DOHH2 (cell line): ENCODE data around the gene LMNB1.

ENCODE experiments used
- H3F3A ChIP-seq: fragments of 200-600 bp; sonication (generic), shearing (Covaris generic); 2 replicates; pipeline ENCODE4 v1.6.0; 2016; ENCODE audit warnings: antibody characterized with exemption, mild to moderate bottlenecking; ENCODE audit not compliant: control insufficient read depth, insufficient read depth
- H3K27ac ChIP-seq: fragments of 200-600 bp; sonication (generic); 2 replicates; pipeline ENCODE4 v1.5.1; 2014; ENCODE audit warnings: low read depth, mild to moderate bottlenecking, low read length, moderate library complexity
- H3K27me3 ChIP-seq: fragments of 200-600 bp; sonication (generic); 2 replicates; pipeline ENCODE4 v1.6.1; 2014; ENCODE audit warnings: mild to moderate bottlenecking, low read length, mixed read lengths; ENCODE audit not compliant: control insufficient read depth
- H3K36me3 ChIP-seq: fragments of 200-600 bp; sonication (generic); 2 replicates; pipeline ENCODE4 v1.6.1; 2014; ENCODE audit warnings: mild to moderate bottlenecking, low read length, moderate library complexity, mixed read lengths; ENCODE audit not compliant: control insufficient read depth
- H3K4me1 ChIP-seq: fragments of 200-600 bp; sonication (generic); 2 replicates; pipeline ENCODE4 v1.6.1; 2014; ENCODE audit warnings: mild to moderate bottlenecking, low read length, mixed read lengths; ENCODE audit not compliant: control insufficient read depth
- H3K4me2 ChIP-seq: fragments of 200-600 bp; sonication (generic); 2 replicates; pipeline ENCODE4 v1.6.0; 2014; ENCODE audit warnings: mild to moderate bottlenecking, low read length, moderate library complexity
- H3K4me3 ChIP-seq: fragments of 200-600 bp; sonication (generic); 2 replicates; pipeline ENCODE4 v1.5.1; 2014; ENCODE audit warnings: mild to moderate bottlenecking, low read length, mixed read lengths
- H3K79me2 ChIP-seq: fragments of 200-600 bp; sonication (generic); 2 replicates; pipeline ENCODE4 v1.6.1; 2014; ENCODE audit warnings: mild to moderate bottlenecking, low read length, mixed read lengths; ENCODE audit not compliant: control insufficient read depth
- H3K9me2 ChIP-seq: fragments of 200-600 bp; sonication (generic); replicated peaks from 2 replicates; pipeline ENCODE4 v1.6.1; 2014; ENCODE audit warnings: mild to moderate bottlenecking, low read length, mixed read lengths; ENCODE audit not compliant: control insufficient read depth
- H3K9me3 ChIP-seq: fragments of 200-600 bp; sonication (generic); 2 replicates; pipeline ENCODE4 v1.6.1; 2014; ENCODE audit warnings: antibody characterized with exemption, low read length, mixed read lengths; ENCODE audit not compliant: control insufficient read depth, insufficient read depth
- H4K20me1 ChIP-seq: fragments of 200-600 bp; sonication (generic); 2 replicates; pipeline ENCODE4 v1.6.0; 2014; ENCODE audit warnings: low read depth, mild to moderate bottlenecking, antibody characterized with exemption, low read length, moderate library complexity; ENCODE audit not compliant: control insufficient read depth, insufficient read depth
- CTCF ChIP-seq: fragments of 200-600 bp; sonication (generic); IDR thresholded peaks from one replicate; pipeline ENCODE4 v1.5.1; 2014; ENCODE audit warnings: antibody characterized with exemption, mild to moderate bottlenecking, low read depth, low read length; ENCODE audit not compliant: poor library complexity, severe bottlenecking
- EZH2phosphoT487 ChIP-seq: fragments of 200-600 bp; sonication (generic); IDR thresholded peaks from 2 replicates; pipeline ENCODE4 v1.6.1; 2017; ENCODE audit warnings: borderline replicate concordance, mild to moderate bottlenecking, antibody characterized with exemption, low read length, moderate library complexity, mixed read lengths

The LMNB1 gene

DNA sequence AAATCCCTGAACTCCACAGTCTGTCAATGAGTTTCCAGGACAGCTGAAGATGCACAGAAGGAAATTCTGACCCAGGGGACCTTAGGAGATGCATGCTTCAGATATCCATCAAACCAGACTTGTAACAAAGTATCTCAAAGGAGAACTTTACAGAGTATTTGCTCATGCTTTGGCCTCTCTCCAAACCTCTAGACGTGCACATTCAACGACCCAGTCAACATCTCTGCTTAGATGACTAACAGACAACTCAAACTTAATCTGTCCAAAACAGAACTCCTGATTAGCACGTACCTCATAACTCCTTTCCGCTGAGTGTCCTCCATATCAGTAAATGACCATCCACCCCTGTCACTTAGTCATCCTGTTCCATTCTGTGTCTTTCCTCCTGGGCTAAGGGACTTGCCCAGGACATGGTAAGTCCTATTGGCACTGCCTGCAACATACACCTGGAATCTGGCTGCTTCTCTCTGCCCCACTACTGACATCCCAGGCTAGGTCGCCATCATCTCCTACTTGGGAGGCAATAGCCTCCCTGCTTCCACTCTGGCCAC is 107.4 kb downstream of the LMNB1 start:
- H3K4me3 ChIP-seq: no peak overlapping the region
- no peaks in the 10 kb centered on the region for H3K79me2 ChIP-seq
- no peaks in the 10 kb centered on the region for H3K36me3 ChIP-seq
- H3K9me2 ChIP-seq: no peaks in the 10 kb centered on the region
- H3K4me2 ChIP-seq: no peak overlapping the region
- H3K27ac ChIP-seq: no peak overlapping the region
- TF ChIP-seq CTCF: no peak
- TF ChIP-seq EZH2phosphoT487: no peak
- H3K27me3 ChIP-seq: no peaks in the 10 kb centered on the region
- no peaks in the 10 kb centered on the region for H3F3A ChIP-seq
- no peaks in the 10 kb centered on the region for H4K20me1 ChIP-seq
- no peaks in the 10 kb centered on the region for H3K4me1 ChIP-seq
- H3K9me3 ChIP-seq: no peaks in the 10 kb centered on the region
